ENCODE data around the gene TLL2. TPM values are rescaled to one million over a fixed set of nuclear protein-coding genes. Genes with fewer than 3 reads are reported as not detected.

TLL2 gene
- total and polyA plus RNA-seq, 9 of the 15 experiments (the other 6 are each of a cell fraction or from before 2014, with no cell fraction given), result 0.09 TPM; not detected in 8

DNA sequence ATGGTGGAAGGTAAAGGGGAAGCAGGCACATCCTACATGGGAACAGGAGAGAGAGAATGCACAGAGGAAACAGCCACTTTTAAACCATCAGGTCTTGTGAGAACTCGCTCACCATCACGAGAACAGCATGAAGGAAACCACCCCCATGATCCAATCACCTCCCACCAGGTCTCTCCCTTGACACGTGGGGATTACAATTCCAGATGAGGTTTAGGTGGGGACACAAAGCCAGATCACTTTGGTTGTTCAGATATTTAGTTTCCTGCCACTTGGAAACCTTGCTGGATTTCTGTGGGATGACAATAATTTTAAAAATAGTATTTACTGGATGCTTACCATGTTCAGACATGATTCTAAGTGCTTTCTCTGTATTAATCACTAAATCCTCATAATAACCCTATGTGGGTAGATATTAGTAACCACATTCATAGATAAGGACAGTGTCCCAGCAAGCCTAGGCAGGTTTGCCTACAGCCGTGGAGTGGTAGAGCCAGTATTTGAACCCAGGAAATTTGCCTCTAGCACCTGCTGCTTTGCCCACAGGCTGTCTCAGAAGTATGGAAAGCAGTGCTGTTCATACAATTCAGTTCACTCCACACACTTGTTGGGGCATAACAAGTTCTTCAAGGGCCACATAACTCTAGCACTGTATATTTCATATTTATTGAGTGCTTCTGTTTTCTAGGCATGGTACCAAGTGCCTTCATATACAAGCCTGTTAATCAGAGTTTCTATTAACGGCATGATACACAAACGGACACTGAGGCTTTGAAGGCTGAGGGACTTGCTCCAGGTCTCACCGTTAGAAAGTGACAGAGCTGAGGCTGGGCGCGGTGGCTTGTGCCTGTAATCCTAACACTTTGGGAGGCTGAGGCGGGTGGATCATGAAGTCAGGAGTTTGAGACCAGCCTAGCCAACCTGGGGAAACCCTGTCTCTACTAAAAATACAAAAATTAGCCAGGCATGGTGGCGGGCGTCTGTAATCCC is 8.3 kb downstream of the TLL2 start:
- DNase-seq (ENCODE audit: extremely low read depth in 1 of 4, low spot score in 3 of 4), result no peak
- H3K36me3 ChIP-seq (ENCODE audit: control insufficient read depth, insufficient read depth, low read length), result no peaks in the 10 kb centered on the region
- no peak overlapping the region for H3K27ac ChIP-seq (ENCODE audit: extremely low read depth, low read depth, low read length)
- no peaks in the 10 kb centered on the region for H3K9me3 ChIP-seq (replicated peaks; ENCODE audit: control insufficient read depth, insufficient read depth, low read depth, low read length)
- no TSS peak for BruUV-seq (replicated peaks)
- whole genome bisulfite sequencing (ENCODE audit: insufficient coverage, low coverage, missing lambda C conversion rate), result 2% methylated on average over 12 of the region's 12 CpGs
- H3K79me2 ChIP-seq (ENCODE audit: control insufficient read depth, insufficient read depth, low read length), result no peaks in the 10 kb centered on the region
- in situ Hi-C loops (cut with MboI) (no loop called here), intact Hi-C loops (cut with micrococcal nuclease) (no loop called here)
- H3K4me2 ChIP-seq (ENCODE audit: insufficient read depth, low read length), result no peak overlapping the region
- peaks cover 0 to 8% of the 10 kb centered on the region in 2 experiments; a peak in 3 of 5 replicates for H3K27me3 ChIP-seq (ENCODE audit: control insufficient read depth in 2 of 2, insufficient read depth in 2 of 2, low read length in 2 of 2)
- TF ChIP-seq RBBP5 (IDR thresholded peaks at IDR 0.05; ENCODE audit: borderline replicate concordance, insufficient read depth, low read length, poor library complexity, severe bottlenecking), result no peak
- TF ChIP-seq ZNF347 (CRISPR knock-in tag; IDR thresholded peaks at IDR 0.05; ENCODE audit: low read depth), result no peak
- TF ChIP-seq ETV5 (CRISPR knock-in tag; IDR thresholded peaks at IDR 0.05; ENCODE audit: low read depth), result no peak
- no peak for TF ChIP-seq ZBTB1 (CRISPR knock-in tag; IDR thresholded peaks at IDR 0.05; ENCODE audit: borderline replicate concordance, low read depth)
- no peak for TF ChIP-seq NFATC3 (IDR thresholded peaks at IDR 0.05)
- TF ChIP-seq NCOR1 (IDR thresholded peaks at IDR 0.05), result no peak
- no peak for TF ChIP-seq DPF2 (IDR thresholded peaks at IDR 0.05)
- TF ChIP-seq DIDO1 (tag; IDR thresholded peaks at IDR 0.05; ENCODE audit: low read depth), result no peak
- no peak for TF ChIP-seq LCOR (CRISPR knock-in tag; IDR thresholded peaks at IDR 0.05)
- no peak for TF ChIP-seq SREBF2 (CRISPR knock-in tag; IDR thresholded peaks at IDR 0.05)
- no peak for TF ChIP-seq GATA2 (CRISPR knock-in tag; IDR thresholded peaks at IDR 0.05)
- no peak overlapping the region for H2AFZ ChIP-seq (ENCODE audit: low read depth, low read length)
- FAIRE-seq, result no peak
- ATAC-seq, result no peak
- POLR2A ChIA-PET, result no interaction called here
- H4K20me1 ChIP-seq (replicated peaks; ENCODE audit: control insufficient read depth, insufficient read depth, low read length), result no peaks in the 10 kb centered on the region
- H3K9ac ChIP-seq (ENCODE audit: insufficient read depth in 1 of 2, low read depth in 2 of 2, low read length in 2 of 2), result no peak overlapping the region
- CTCF ChIA-PET (ENCODE audit: low intra/inter-chr PET ratio), result interaction anchor here (0.5 kb wide), 1 partner anchor 320 kb away, joined by 3 read pairs; no protein-coding TSS in a partner anchor
- H3K4me3 ChIP-seq, result no peak overlapping the region
- no peaks in the 10 kb centered on the region for H3K4me1 ChIP-seq (replicated peaks in 1 of 2; ENCODE audit: control insufficient read depth in 2 of 2, insufficient read depth in 2 of 2, low read length in 2 of 2)
- no peaks in the 10 kb centered on the region for H3K9me1 ChIP-seq (ENCODE audit: control insufficient read depth, insufficient read depth, low read length)

Data from K562 (cell line).